HCT116 (cell line): ENCODE results near the gene BRDT. TPM values are rescaled to one million over a fixed set of nuclear protein-coding genes. Genes with fewer than 3 reads are reported as not detected.

Experiments used
- ATAC-seq: fragments of 200-7000 bp; cut with Tn5 transposase; 2 replicates; pipeline ENCODE4 v1.9.1; 2020; ENCODE audit warnings: mild to moderate bottlenecking, moderate library complexity
- BruUV-seq: library from RNA; stranded (reverse); fragments of 400-500 nt; replicated peaks from 2 replicates; lab custom pipeline; 2021; lab: Mats Ljungman, UMichigan
- CTCF ChIA-PET: fragments of 300-600 bp; sonication (Branson Sonifier 250); formaldehyde crosslinking; loops from one replicate; lab custom pipeline; 2021; ENCODE audit warnings: antibody characterized with exemption; lab: Charles Lee
- POLR2A ChIA-PET: fragments of 300-600, 350-600 bp; sonication (Branson Sonifier 250); formaldehyde crosslinking; loops from one replicate; lab custom pipeline; 2021; ENCODE audit warnings: antibody characterized with exemption; lab: Charles Lee
- RAD21 ChIA-PET, 2 experiments: fragments of 300-600 bp; sonication (Branson Sonifier 250); formaldehyde crosslinking; loops; one replicate each; lab custom pipeline; 2023; ENCODE audit warnings: low total read pairs in 2 of 2; ENCODE audit not compliant: uncharacterized antibody in 2 of 2, unreplicated experiment in 2 of 2, low non-redundant PET in 1 of 2; lab: Charles Lee
- DNase-seq: peaks from one replicate; pipeline ENCODE4 v3.0.0-alpha.2; 2010; ENCODE audit warnings: low read depth, low spot score
- H2AFZ ChIP-seq: fragments of 200-600 bp; shearing (Covaris generic), sonication (generic); 2 replicates; pipeline ENCODE4 v1.6.1; 2017; ENCODE audit warnings: low read depth, mixed run types, mixed read lengths, antibody characterized with exemption, low read length; ENCODE audit not compliant: poor library complexity, severe bottlenecking
- H3K27ac ChIP-seq: 2 replicates; pipeline ENCODE4 v1.5.1; 2012; ENCODE audit warnings: low read depth, low read length
- H3K27me3 ChIP-seq: fragments of 200-600 bp; sonication (generic); 2 replicates; pipeline ENCODE4 v1.6.1; 2016; ENCODE audit warnings: mixed run types, low read length, mixed read lengths; ENCODE audit not compliant: insufficient read depth
- H3K36me3 ChIP-seq, 2 experiments: fragments of 200-500 bp in 1 of 2; fragments of 200-600 bp in 1 of 2; sonication (Bioruptor generic) in 1 of 2; sonication (generic) in 1 of 2; 2 replicates each; pipeline versions ENCODE4 v1.5.1 to v1.6.1; 2014 to 2016; ENCODE audit warnings: low read length in 2 of 2, inconsistent platforms in 1 of 2, mixed read lengths in 1 of 2, mixed run types in 1 of 2; ENCODE audit not compliant: insufficient read depth in 2 of 2, control insufficient read depth in 1 of 2
- H3K4me1 ChIP-seq, 2 experiments: fragments of 200-600 bp in 1 of 2; sonication (generic) in 1 of 2; 2 replicates each; pipeline versions ENCODE4 v1.5.1 to v1.6.1; 2012 to 2017; ENCODE audit warnings: low read length in 2 of 2, inconsistent platforms in 1 of 2, mild to moderate bottlenecking in 1 of 2, mixed read lengths in 1 of 2, mixed run types in 1 of 2, moderate library complexity in 1 of 2; ENCODE audit not compliant: insufficient read depth in 2 of 2, control insufficient read depth in 1 of 2
- H3K4me2 ChIP-seq: fragments of 200-600 bp; sonication (generic); 2 replicates; pipeline ENCODE4 v1.6.1; 2017; ENCODE audit warnings: mixed run types, low read length, mixed read lengths
- H3K4me3 ChIP-seq, 2 experiments: fragments of 200-600 bp in 1 of 2; sonication (generic) in 1 of 2; replicated peaks in 1 of 2; 2 replicates each; pipeline ENCODE4 v1.5.1; 2011 to 2016; ENCODE audit warnings: low read length in 2 of 2, control low read depth in 1 of 2, low read depth in 1 of 2, mild to moderate bottlenecking in 1 of 2, mixed read lengths in 1 of 2, mixed run types in 1 of 2
- H3K79me2 ChIP-seq: fragments of 200-600 bp; sonication (generic); 2 replicates; pipeline ENCODE4 v1.6.1; 2017; ENCODE audit warnings: mild to moderate bottlenecking, mixed run types, low read length, moderate library complexity, mixed read lengths; ENCODE audit not compliant: insufficient read depth
- H3K9ac ChIP-seq: fragments of 200-600 bp; sonication (generic); 2 replicates; pipeline ENCODE4 v1.6.1; 2016; ENCODE audit warnings: low read length, mixed read lengths
- H3K9me2 ChIP-seq: fragments of 200-600 bp; sonication (generic), shearing (Covaris generic); 2 replicates; pipeline ENCODE4 v1.6.1; 2017; ENCODE audit warnings: mixed run types, mild to moderate bottlenecking, moderate library complexity; ENCODE audit not compliant: insufficient read depth
- H3K9me3 ChIP-seq, 2 experiments: fragments of 200-500 bp in 1 of 2; fragments of 200-600 bp in 1 of 2; sonication (Bioruptor generic) in 1 of 2; sonication (generic) in 1 of 2; 2 replicates each; pipeline ENCODE4 v1.6.1; 2014 to 2017; ENCODE audit warnings: low read length in 2 of 2, mixed read lengths in 2 of 2, inconsistent platforms in 1 of 2, low read depth in 1 of 2, mild to moderate bottlenecking in 1 of 2, mixed run types in 1 of 2, moderate library complexity in 1 of 2; ENCODE audit not compliant: control insufficient read depth in 1 of 2, insufficient read depth in 1 of 2
- H4K20me1 ChIP-seq: fragments of 200-600 bp; sonication (generic), shearing (Covaris generic); 2 replicates; pipeline ENCODE4 v1.6.1; 2017; ENCODE audit warnings: mixed run types, mild to moderate bottlenecking, moderate library complexity; ENCODE audit not compliant: insufficient read depth
- CEBPB ChIP-seq: IDR thresholded peaks from 2 replicates; pipeline ENCODE4 v1.6.1; 2012; ENCODE audit warnings: low read depth
- EGR1 ChIP-seq: IDR thresholded peaks from 2 replicates; pipeline ENCODE4 v1.6.1; 2012; ENCODE audit warnings: low read depth
- EZH2 ChIP-seq: fragments of 200-600 bp; sonication (generic); IDR thresholded peaks from 2 replicates; pipeline ENCODE4 v1.6.1; 2017; ENCODE audit warnings: antibody characterized with exemption, mixed run types
- FOSL1 ChIP-seq: IDR thresholded peaks from 2 replicates; pipeline ENCODE4 v1.6.1; 2012; ENCODE audit warnings: low read depth
- POLR2A ChIP-seq: IDR thresholded peaks from 2 replicates; pipeline ENCODE4 v1.7.0; 2011; ENCODE audit warnings: borderline replicate concordance; ENCODE audit not compliant: insufficient read depth, insufficient read length; ENCODE audit errors: extremely low read depth
- RAD21 ChIP-seq: IDR thresholded peaks from 2 replicates; pipeline ENCODE4 v1.6.1; 2012; ENCODE audit warnings: low read depth, mild to moderate bottlenecking
- SIN3A ChIP-seq: IDR thresholded peaks from 2 replicates; pipeline ENCODE4 v1.6.1; 2012; ENCODE audit warnings: low read depth
- SP1 ChIP-seq: IDR thresholded peaks from 2 replicates; pipeline ENCODE4 v1.6.1; 2012; ENCODE audit warnings: low read depth
- SRF ChIP-seq: IDR thresholded peaks from 2 replicates; pipeline ENCODE4 v1.6.1; 2012; ENCODE audit warnings: low read depth
- TCF7L2 ChIP-seq: IDR thresholded peaks from 2 replicates; pipeline ENCODE4 v1.7.0; 2011; ENCODE audit warnings: borderline replicate concordance, inconsistent platforms; ENCODE audit not compliant: insufficient read depth, insufficient read length; ENCODE audit errors: extremely low read depth
- YY1 ChIP-seq: IDR thresholded peaks from 2 replicates; pipeline ENCODE4 v1.6.1; 2011; ENCODE audit warnings: low read length, low read depth, moderate library complexity, mild to moderate bottlenecking; ENCODE audit not compliant: insufficient replicate concordance; ENCODE audit errors: extremely low read depth
- ZFX ChIP-seq: fragments of 450-650 bp; IDR thresholded peaks from 2 replicates; pipeline ENCODE4 v1.6.1; 2017
- ZNF274 ChIP-seq: fragments of 200-500 bp; sonication (Bioruptor generic); IDR thresholded peaks from 2 replicates; pipeline ENCODE4 v1.6.1; 2014; ENCODE audit warnings: mild to moderate bottlenecking, low read depth, low read length, inconsistent platforms
- intact Hi-C: fragments of 100-400 bp; cut with micrococcal nuclease; formaldehyde crosslinking; loops from 2 replicates; pipeline ENCODE4 v1.10.0; 2022
- total RNA-seq: library from RNA; stranded (reverse); gene quantifications from one replicate; pipeline ENCODE4 v1.2.1, GENCODE V29; 2021; ENCODE audit not compliant: unreplicated experiment
- TF ChIP-seq, protein P1 (sequence below), 3 experiments: fragments of 200-600 bp in 1 of 3; sonication (generic) in 1 of 3; IDR thresholded peaks in 2 of 3; conservative IDR thresholded peaks in 1 of 3; 2 replicates each; pipeline ENCODE4 v1.5.1; 2012 to 2017; ENCODE audit warnings: low read depth in 2 of 3, low read length in 2 of 3, antibody characterized with exemption in 1 of 3, borderline replicate concordance in 1 of 3, control low read depth in 1 of 3, mild to moderate bottlenecking in 1 of 3, mixed read lengths in 1 of 3, mixed run types in 1 of 3, moderate library complexity in 1 of 3; ENCODE audit not compliant: insufficient read depth in 1 of 3
- TF ChIP-seq, protein P2 (sequence below): IDR thresholded peaks from 2 replicates; pipeline ENCODE4 v1.6.1; 2012; ENCODE audit warnings: low read depth
- TF ChIP-seq, protein P3 (sequence below): IDR thresholded peaks from 2 replicates; pipeline ENCODE4 v1.6.1; 2011; ENCODE audit warnings: mild to moderate bottlenecking, low read length, moderate library complexity; ENCODE audit not compliant: insufficient replicate concordance; ENCODE audit errors: extremely low read depth

BRDT gene
- total RNA-seq, 1 experiment from 2014 or later, result not detected

DNA sequence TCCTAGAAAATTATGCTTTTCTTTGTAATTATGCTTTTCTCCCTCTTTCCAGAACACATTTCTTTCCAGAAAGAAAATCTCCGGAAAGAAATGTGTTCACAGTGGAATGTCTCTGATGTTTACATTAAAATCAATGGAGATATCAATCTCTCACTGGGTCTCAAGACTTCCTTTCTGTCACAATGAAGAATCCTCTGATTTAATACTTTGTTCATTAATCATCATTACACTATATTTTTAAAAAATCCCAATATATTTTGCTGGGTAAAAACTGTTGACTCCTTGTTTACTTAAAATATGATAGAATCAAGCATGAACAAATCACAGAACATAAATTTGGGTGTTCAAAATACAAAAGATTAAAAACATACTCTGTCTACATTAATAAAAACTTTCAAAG, 36.9 kb upstream of the BRDT start:
- TF ChIP-seq CEBPB, result no peak
- no peak for TF ChIP-seq SIN3A
- no peak for TF ChIP-seq FOSL1
- no peak for TF ChIP-seq RAD21
- TF ChIP-seq ZFX, result no peak
- TF ChIP-seq, protein P1, sequence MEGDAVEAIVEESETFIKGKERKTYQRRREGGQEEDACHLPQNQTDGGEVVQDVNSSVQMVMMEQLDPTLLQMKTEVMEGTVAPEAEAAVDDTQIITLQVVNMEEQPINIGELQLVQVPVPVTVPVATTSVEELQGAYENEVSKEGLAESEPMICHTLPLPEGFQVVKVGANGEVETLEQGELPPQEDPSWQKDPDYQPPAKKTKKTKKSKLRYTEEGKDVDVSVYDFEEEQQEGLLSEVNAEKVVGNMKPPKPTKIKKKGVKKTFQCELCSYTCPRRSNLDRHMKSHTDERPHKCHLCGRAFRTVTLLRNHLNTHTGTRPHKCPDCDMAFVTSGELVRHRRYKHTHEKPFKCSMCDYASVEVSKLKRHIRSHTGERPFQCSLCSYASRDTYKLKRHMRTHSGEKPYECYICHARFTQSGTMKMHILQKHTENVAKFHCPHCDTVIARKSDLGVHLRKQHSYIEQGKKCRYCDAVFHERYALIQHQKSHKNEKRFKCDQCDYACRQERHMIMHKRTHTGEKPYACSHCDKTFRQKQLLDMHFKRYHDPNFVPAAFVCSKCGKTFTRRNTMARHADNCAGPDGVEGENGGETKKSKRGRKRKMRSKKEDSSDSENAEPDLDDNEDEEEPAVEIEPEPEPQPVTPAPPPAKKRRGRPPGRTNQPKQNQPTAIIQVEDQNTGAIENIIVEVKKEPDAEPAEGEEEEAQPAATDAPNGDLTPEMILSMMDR (IDR thresholded peaks at IDR 0.05 in 2 of 3, conservative IDR thresholded peaks at IDR 0.05 in 1 of 3; ENCODE audit: borderline replicate concordance in 1 of 3, insufficient read depth in 1 of 3, low read depth in 2 of 3, low read length in 2 of 3), result no peak
- TF ChIP-seq, protein P2, sequence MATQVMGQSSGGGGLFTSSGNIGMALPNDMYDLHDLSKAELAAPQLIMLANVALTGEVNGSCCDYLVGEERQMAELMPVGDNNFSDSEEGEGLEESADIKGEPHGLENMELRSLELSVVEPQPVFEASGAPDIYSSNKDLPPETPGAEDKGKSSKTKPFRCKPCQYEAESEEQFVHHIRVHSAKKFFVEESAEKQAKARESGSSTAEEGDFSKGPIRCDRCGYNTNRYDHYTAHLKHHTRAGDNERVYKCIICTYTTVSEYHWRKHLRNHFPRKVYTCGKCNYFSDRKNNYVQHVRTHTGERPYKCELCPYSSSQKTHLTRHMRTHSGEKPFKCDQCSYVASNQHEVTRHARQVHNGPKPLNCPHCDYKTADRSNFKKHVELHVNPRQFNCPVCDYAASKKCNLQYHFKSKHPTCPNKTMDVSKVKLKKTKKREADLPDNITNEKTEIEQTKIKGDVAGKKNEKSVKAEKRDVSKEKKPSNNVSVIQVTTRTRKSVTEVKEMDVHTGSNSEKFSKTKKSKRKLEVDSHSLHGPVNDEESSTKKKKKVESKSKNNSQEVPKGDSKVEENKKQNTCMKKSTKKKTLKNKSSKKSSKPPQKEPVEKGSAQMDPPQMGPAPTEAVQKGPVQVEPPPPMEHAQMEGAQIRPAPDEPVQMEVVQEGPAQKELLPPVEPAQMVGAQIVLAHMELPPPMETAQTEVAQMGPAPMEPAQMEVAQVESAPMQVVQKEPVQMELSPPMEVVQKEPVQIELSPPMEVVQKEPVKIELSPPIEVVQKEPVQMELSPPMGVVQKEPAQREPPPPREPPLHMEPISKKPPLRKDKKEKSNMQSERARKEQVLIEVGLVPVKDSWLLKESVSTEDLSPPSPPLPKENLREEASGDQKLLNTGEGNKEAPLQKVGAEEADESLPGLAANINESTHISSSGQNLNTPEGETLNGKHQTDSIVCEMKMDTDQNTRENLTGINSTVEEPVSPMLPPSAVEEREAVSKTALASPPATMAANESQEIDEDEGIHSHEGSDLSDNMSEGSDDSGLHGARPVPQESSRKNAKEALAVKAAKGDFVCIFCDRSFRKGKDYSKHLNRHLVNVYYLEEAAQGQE, result no peak
- TF ChIP-seq SRF, result no peak
- TF ChIP-seq SP1, result no peak
- no peak for TF ChIP-seq EZH2
- no peak for TF ChIP-seq ZNF274
- TF ChIP-seq EGR1, result no peak
- TF ChIP-seq TCF7L2, result no peak
- TF ChIP-seq, protein P3, sequence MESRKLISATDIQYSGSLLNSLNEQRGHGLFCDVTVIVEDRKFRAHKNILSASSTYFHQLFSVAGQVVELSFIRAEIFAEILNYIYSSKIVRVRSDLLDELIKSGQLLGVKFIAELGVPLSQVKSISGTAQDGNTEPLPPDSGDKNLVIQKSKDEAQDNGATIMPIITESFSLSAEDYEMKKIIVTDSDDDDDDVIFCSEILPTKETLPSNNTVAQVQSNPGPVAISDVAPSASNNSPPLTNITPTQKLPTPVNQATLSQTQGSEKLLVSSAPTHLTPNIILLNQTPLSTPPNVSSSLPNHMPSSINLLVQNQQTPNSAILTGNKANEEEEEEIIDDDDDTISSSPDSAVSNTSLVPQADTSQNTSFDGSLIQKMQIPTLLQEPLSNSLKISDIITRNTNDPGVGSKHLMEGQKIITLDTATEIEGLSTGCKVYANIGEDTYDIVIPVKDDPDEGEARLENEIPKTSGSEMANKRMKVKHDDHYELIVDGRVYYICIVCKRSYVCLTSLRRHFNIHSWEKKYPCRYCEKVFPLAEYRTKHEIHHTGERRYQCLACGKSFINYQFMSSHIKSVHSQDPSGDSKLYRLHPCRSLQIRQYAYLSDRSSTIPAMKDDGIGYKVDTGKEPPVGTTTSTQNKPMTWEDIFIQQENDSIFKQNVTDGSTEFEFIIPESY, result no peak
- no peak for TF ChIP-seq POLR2A
- TF ChIP-seq YY1, result no peak
- Histone ChIP-seq H3K27ac (no peak overlapping the region), H3K27me3 (no peaks in the 10 kb centered on the region), H3K9me2 (no peaks in the 10 kb centered on the region), H3K9me3 (no peaks in the 10 kb centered on the region), H3K79me2 (no peaks in the 10 kb centered on the region), H3K4me3 (no peak overlapping the region), H4K20me1 (no peaks in the 10 kb centered on the region), H2AFZ (no peak overlapping the region), H3K4me1 (no peaks in the 10 kb centered on the region), H3K36me3 (no peaks in the 10 kb centered on the region), H3K4me2 (no peak overlapping the region), H3K9ac (no peak overlapping the region)
- DNase-seq (no peak), ATAC-seq (no peak)
- ChIA-PET RAD21 (no interaction called here), POLR2A (no interaction called here), CTCF (no interaction called here)
- intact Hi-C loops, result no loop called here
- BruUV-seq, result no TSS peak
